Common myeloid progenitor, CD34-positive (primary cell): ENCODE data around the gene TLR5.

Experiments used
- CTCF ChIA-PET: fragments of 350-600 bp; sonication (Branson Sonifier 250); formaldehyde crosslinking; loops from one replicate; lab custom pipeline; 2021; ENCODE audit warnings: antibody characterized with exemption; lab: Charles Lee
- POLR2A ChIA-PET: fragments of 350-600 bp; sonication (Branson Sonifier 250); formaldehyde crosslinking; loops from one replicate; lab custom pipeline; 2021; ENCODE audit warnings: antibody characterized with exemption; lab: Charles Lee
- DNase-seq, 3 donors: peaks; one replicate each; pipeline versions ENCODE4 v3.0.0 to v3.0.0-alpha.2; 2013
- H3K27ac ChIP-seq, 2 experiments: 1 replicate in 1 of 2; 2 replicates in 1 of 2; pipeline ENCODE4 v1.7.0; 2013; ENCODE audit warnings: inconsistent platforms in 2 of 2, low read length in 2 of 2, mild to moderate bottlenecking in 2 of 2, low read depth in 1 of 2, moderate library complexity in 1 of 2; ENCODE audit not compliant: severe bottlenecking in 2 of 2, insufficient read depth in 1 of 2, poor library complexity in 1 of 2
- H3K27me3 ChIP-seq, 5 experiments: replicated peaks in 2 of 5; 1 replicate in 3 of 5; 2 replicates in 2 of 5; pipeline versions ENCODE4 v1.6.1 to v1.7.0; 2013; ENCODE audit warnings: low read length in 4 of 5, mild to moderate bottlenecking in 2 of 5, moderate library complexity in 2 of 5, inconsistent platforms in 1 of 5; ENCODE audit not compliant: insufficient read depth in 5 of 5, control insufficient read depth in 4 of 5
- H3K36me3 ChIP-seq, 4 experiments: 1 replicate in 2 of 4; 2 replicates in 2 of 4; pipeline versions ENCODE4 v1.6.1 to v1.7.0; 2013; ENCODE audit warnings: low read length in 3 of 4, control low read depth in 1 of 4, mild to moderate bottlenecking in 1 of 4; ENCODE audit not compliant: control insufficient read depth in 4 of 4, insufficient read depth in 4 of 4
- H3K4me1 ChIP-seq, 4 experiments: 1 replicate in 3 of 4; 2 replicates in 1 of 4; pipeline versions ENCODE4 v1.6.1 to v1.7.1; 2013; ENCODE audit warnings: low read length in 3 of 4, mild to moderate bottlenecking in 3 of 4, control low read depth in 1 of 4, inconsistent platforms in 1 of 4, moderate library complexity in 1 of 4; ENCODE audit not compliant: control insufficient read depth in 4 of 4, insufficient read depth in 4 of 4; ENCODE audit errors: control extremely low read depth in 1 of 4
- H3K4me3 ChIP-seq, 7 experiments: 1 replicate in 4 of 7; 2 replicates in 3 of 7; pipeline versions ENCODE4 v1.5.1 to v1.7.0; 2013; ENCODE audit warnings: mild to moderate bottlenecking in 7 of 7, low read length in 6 of 7, moderate library complexity in 6 of 7, inconsistent platforms in 2 of 7, low read depth in 2 of 7, control low read depth in 1 of 7; ENCODE audit not compliant: insufficient read depth in 4 of 7, control insufficient read depth in 1 of 7; ENCODE audit errors: extremely low read depth in 1 of 7
- H3K9me3 ChIP-seq, 5 experiments: 1 replicate in 4 of 5; 2 replicates in 1 of 5; pipeline versions ENCODE4 v1.6.1 to v1.7.1; 2013; ENCODE audit warnings: low read length in 4 of 5, mild to moderate bottlenecking in 2 of 5, inconsistent platforms in 1 of 5, low read depth in 1 of 5, moderate library complexity in 1 of 5; ENCODE audit not compliant: control insufficient read depth in 4 of 5, insufficient read depth in 2 of 5; ENCODE audit errors: control extremely low read depth in 1 of 5
- WGBS: methylation state at CpG from one replicate; pipeline ENCODE4 v1.1.5; 2013; ENCODE audit not compliant: insufficient coverage; 5-methylcytosine and 5-hydroxymethylcytosine counted together

Gene TLR5

DNA sequence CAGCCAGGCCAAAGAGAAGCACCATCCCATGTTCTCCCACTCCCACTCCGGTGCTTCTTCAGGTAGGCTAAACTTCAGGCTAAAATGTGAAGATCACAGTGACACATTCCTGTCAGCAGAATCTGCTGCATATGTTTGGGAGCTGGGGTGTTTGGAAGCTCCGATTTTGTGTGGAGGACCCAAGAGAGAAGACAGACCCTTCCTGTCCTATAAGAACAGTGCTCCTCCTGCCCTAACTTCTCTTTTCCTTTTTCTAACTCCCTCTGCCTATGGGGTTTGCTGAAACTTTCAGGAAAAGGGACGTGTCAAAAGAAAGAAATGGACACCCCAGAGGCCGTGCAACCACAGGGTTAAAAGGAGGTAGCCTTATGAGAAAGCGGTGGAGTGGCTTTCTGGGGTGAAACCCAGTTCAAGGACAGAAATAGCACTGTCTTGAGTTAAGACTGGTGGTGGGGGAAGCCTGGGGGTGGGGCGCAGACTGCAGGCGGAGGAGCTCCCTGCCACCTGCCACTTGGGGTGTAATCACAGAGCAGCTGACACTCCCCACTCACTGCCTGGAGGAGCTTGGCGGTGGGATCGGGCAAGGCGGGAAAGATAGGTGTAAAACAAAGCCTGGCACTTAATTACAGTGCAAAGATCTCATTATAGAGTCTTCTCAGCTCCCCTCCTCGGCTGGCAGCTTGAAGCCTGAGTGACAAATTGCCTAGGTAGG, 645 bp upstream of the TLR5 start:
- Histone ChIP-seq H3K27ac (no peak overlapping the region), H3K4me1 (peaks cover 6 to 12% (median 10%) of the 10 kb centered on the region in 4 experiments), H3K27me3 (peaks cover 0 to 12% (median 0%) of the 10 kb centered on the region in 5 experiments), H3K4me3 (peak overlapping the region in 6 of 7 experiments; percentile 50 to 75 (median 60)), H3K9me3 (peaks cover 3 to 12% (median 7%) of the 10 kb centered on the region in 5 experiments), H3K36me3 (no peaks in the 10 kb centered on the region)
- CTCF ChIA-PET: interaction anchor here (0.9 to 2.5 kb wide), 5 partner anchors 10 to 540 kb away, joined by 3 to 13 read pairs (median 4); no protein-coding TSS in a partner anchor
- POLR2A ChIA-PET: no interaction called here
- peak in 1 of 3 donors; percentile 48 for DNase-seq
- 73% methylated on average over 6 of the region's 11 CpGs for WGBS

DNA sequence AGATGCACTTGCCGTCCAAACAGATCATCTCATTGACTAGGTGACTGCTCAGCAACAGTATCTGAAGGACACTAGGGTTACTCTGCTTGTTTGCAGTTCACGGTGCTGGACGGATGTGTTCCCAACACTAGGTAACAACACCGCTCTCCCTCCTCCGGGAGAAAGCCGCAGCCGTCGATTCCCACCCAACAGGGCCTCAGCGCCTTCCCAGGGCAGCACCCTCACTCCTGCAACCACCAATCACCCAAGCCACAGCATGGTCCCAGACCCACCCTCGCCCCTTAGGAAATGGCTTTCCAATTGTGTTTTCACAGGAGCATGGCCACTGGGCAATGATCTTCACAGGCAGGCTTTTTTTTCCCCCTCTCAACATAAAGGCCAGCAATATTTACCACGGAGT, 779 bp downstream of the TLR5 start:
- Histone ChIP-seq H3K27me3 (peaks cover 0 to 12% (median 0%) of the 10 kb centered on the region in 5 experiments), H3K36me3 (no peaks in the 10 kb centered on the region), H3K27ac (peak overlapping the region in 1 of 2 experiments; percentile 29), H3K9me3 (peaks cover 1 to 4% (median 3%) of the 10 kb centered on the region in 5 experiments), H3K4me1 (peaks cover 6 to 12% (median 10%) of the 10 kb centered on the region in 4 experiments), H3K4me3 (peak overlapping the region in 5 of 7 experiments; percentile 57 to 75 (median 61))
- no peak for DNase-seq
- POLR2A ChIA-PET: no interaction called here
- 98% methylated on average over 7 of the region's 11 CpGs for WGBS
- CTCF ChIA-PET: interaction anchor here (1.2 to 2.5 kb wide), 4 partner anchors 9 to 18 kb away, joined by 3 to 13 read pairs (median 4); no protein-coding TSS in a partner anchor

DNA sequence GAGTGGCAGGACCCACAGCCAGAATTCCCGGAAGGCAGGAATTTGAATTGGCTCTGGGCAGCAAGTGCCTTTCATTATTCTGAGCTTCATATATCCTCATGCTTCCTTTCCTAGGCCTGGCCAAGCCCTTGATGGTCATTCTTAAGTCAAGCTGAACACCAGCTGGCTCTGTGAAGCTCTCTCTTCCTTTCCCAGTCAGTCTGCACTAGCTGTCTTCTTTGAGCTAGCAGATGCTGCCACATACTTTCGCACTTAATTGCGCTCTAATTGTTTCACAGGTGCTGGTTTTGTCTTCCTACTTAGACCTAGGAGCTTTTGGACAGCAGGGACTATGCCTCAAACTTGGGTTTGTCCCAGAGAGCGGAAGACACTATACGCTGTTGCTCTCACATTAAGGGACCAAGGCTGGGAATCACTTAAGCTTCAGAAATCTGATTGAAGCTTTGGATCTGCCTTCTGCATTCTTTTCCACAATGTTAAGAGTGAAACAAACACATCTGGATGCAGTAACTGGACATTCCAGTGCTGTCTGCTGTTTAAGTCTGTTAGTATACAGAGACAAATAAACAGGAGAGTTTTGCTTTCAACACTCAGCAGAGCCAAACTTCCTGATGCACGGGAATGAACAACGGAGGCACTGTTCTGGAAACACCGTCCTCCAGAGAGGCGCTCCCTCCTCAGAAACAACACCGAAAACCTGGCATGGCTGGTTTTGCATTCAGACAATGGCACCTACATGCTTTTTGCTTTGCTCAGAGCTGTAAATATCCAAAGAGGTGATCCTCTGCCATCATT, 2.2 kb downstream of the TLR5 start:
- POLR2A ChIA-PET: no interaction called here
- no peak overlapping the region for H3K4me3 ChIP-seq
- H3K27me3 ChIP-seq: peaks cover 0 to 17% (median 0%) of the 10 kb centered on the region in 5 experiments
- DNase-seq: no peak
- 94% methylated on average over 10 of the region's 10 CpGs for WGBS
- H3K36me3 ChIP-seq: no peaks in the 10 kb centered on the region
- CTCF ChIA-PET: interaction anchor here (0.5 to 2.1 kb wide), 7 partner anchors 11 to 555 kb away, joined by 3 to 8 read pairs (median 3); no protein-coding TSS in a partner anchor
- no peaks in the 10 kb centered on the region for H3K9me3 ChIP-seq
- H3K4me1 ChIP-seq: peaks cover 9 to 12% (median 11%) of the 10 kb centered on the region in 4 experiments
- H3K27ac ChIP-seq: no peak overlapping the region

DNA sequence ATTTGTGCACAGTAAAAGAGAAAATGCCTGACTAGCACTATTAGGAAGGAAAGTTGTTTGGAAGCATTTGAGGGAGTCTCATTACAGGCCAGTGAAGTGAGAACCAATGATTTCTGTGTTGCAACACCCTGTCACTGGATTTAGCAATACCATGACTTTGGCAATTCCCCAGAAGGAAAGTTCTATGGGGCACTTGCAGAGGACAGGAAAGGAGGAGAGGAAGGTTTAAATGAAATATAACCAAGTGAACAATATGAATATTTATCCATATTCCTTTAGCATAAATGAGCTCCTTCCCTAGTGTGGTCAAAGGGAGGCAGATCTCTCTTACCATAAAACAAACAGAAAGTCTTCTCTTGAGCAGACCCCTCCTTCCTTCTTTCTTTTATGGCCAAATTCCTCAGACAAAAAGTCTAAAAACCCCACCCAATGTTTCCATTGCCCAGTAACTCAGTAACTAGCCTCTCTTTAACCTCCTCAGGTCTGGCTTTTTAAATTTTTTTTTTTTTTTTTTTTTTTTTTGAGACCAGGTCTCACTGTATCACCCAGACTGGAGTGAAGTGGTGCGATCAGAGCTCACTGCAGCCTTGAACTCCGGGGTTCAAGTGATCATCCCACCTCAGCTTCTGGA, 5.5 kb downstream of the TLR5 start:
- ChIA-PET POLR2A (no interaction called here), CTCF (interaction anchor here (1.0 to 4.4 kb wide), 6 partner anchors 8 to 546 kb away, joined by 3 to 28 read pairs (median 4); no protein-coding TSS in a partner anchor)
- Histone ChIP-seq H3K9me3 (no peaks in the 10 kb centered on the region), H3K27me3 (peaks cover 0 to 35% (median 27%) of the 10 kb centered on the region in 5 experiments), H3K4me3 (peak overlapping the region in 1 of 7 experiments; percentile 40), H3K4me1 (peaks cover 3 to 10% (median 6%) of the 10 kb centered on the region in 4 experiments), H3K27ac (no peak overlapping the region), H3K36me3 (no peaks in the 10 kb centered on the region)
- DNase-seq: no peak
- no CpG with 5 or more reads among the region's 2 CpGs for whole genome bisulfite sequencing

DNA sequence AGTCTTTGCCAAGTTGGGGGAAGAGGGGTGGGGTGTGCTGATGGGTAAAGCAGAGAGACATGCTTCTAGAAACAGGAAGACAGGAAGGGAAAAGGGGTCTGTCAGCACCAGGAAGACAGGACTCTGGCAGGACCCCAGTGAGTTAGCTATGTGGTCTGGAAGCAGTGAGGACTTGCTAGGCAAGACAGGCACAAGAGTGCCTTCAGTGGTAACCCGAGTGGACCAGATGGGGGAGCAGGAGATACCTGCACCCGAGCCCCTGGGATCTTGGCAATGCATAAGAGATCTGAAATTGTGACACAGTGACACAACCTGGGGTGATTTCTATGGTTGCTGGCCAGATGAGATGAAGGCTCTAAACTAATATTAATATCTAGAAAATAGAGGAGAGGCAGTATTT, 7.0 kb downstream of the TLR5 start:
- 74% methylated on average over 2 of the region's 2 CpGs for WGBS
- Histone ChIP-seq H3K4me3 (no peak overlapping the region), H3K9me3 (no peaks in the 10 kb centered on the region), H3K27me3 (peaks cover 0 to 36% (median 30%) of the 10 kb centered on the region in 5 experiments), H3K4me1 (peaks cover 3 to 8% (median 6%) of the 10 kb centered on the region in 4 experiments), H3K27ac (no peak overlapping the region), H3K36me3 (no peaks in the 10 kb centered on the region)
- no peak for DNase-seq
- ChIA-PET CTCF (interaction anchor here (0.6 to 4.4 kb wide), 8 partner anchors 8 to 563 kb away, joined by 3 to 28 read pairs (median 4); no protein-coding TSS in a partner anchor), POLR2A (no interaction called here)

DNA sequence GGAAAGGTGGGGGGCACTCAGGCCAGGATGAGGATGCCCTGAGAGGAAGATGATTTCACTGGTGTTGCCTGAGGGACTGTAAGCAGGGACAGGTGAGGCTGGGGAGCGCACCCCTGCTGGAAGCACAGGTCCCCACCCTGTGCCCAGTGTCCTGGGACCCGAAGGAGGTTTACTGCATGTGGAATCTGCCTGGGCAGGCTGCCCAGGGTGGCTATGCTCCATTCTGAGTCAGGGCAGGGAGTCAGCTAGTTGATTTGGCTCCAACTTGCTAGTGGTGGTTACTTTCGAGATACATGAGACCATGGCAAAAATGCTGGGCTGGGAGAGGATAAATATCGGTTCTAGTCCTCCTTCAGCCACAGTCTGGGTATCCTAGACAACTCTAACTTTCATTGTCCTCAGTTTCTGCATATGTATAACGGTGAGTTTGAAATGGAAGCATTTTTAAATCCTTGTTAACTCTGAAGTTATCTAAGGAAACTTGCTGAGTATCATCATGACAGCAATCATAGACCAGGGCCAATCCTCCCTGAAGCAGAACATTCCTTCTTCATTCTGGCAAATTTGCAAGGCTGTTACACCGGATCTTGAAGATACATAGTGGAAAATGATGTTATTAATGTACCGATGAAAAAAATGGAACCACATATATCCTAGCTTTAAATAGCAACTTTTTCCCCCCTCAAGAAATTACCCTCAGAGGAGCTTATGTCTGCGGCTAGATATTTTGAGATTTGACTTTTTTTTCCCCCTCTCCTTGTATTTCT, 7.7 kb downstream of the TLR5 start:
- no peaks in the 10 kb centered on the region for H3K36me3 ChIP-seq
- 100% methylated on average over 5 of the region's 8 CpGs for WGBS
- no peak for DNase-seq
- POLR2A ChIA-PET: no interaction called here
- H3K4me3 ChIP-seq: no peak overlapping the region
- peaks cover 0 to 43% (median 28%) of the 10 kb centered on the region in 5 experiments for H3K27me3 ChIP-seq
- H3K4me1 ChIP-seq: peaks cover 3 to 8% (median 6%) of the 10 kb centered on the region in 4 experiments
- CTCF ChIA-PET: interaction anchor here (0.6 to 4.4 kb wide), 4 partner anchors 10 to 24 kb away, joined by 3 to 28 read pairs (median 4); no protein-coding TSS in a partner anchor
- no peak overlapping the region for H3K27ac ChIP-seq
- H3K9me3 ChIP-seq: no peaks in the 10 kb centered on the region
